C1 segment of cervical spinal cord (tissue), 14 donors: ENCODE results near the gene ALG2.
A peak's percentile ranks its signal among the peaks of the same experiment; 100 is the strongest.
"Not testable (repeated sequence)": the region's sequence is repeated elsewhere in the genome, so short reads cannot be mapped to it uniquely, and the experiment has no call there.

ENCODE experiments used
- DNase-seq, 14 donors: peaks; one replicate each; lab custom pipeline; 2025; lab: John Stamatoyannopoulos, UW

Gene ALG2

DNA sequence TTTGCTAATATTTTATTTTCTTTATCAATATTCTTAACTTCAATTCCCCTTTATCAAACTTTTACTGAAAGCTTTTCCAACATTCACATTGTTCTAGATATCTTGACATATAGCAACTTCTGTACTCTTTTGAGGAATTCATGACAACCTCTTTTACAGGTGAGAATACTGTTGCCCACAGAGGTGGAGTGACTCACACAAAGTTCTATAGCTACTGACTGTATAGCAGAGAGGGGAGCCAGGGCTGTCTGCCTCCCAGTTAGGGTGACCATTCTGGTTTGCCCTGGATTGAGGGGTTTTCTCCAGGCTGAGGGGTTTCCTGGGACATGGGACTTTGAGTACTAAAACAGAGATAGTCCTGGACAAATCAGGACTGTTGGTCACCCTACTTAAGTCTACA, 16.6 kb upstream of the ALG2 start:
- DNase-seq: no peak

DNA sequence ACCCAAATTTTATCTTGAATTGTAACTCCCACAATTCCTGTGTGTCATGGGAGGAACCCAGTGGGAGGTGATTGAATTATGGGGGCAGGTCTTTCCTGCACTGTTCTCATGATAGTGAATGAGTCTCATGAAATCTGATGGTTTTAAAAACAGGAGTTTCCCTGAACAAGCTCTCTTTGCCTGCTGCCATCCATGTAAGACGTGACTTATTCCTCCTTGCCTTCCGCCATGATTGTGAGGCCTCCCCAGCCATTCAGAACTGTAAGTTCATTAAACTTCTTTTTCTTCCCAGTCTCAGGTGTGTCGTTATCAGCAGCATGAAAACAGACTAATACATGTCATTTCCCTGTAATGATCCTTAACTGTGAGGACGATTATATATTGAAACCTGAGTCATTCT, 16.1 kb upstream of the ALG2 start:
- DNase-seq: not testable (repeated sequence)

GRCh38 chr9:99237356-99237755, 15.6 kb upstream of the ALG2 start:
- DNase-seq: no peak

DNA sequence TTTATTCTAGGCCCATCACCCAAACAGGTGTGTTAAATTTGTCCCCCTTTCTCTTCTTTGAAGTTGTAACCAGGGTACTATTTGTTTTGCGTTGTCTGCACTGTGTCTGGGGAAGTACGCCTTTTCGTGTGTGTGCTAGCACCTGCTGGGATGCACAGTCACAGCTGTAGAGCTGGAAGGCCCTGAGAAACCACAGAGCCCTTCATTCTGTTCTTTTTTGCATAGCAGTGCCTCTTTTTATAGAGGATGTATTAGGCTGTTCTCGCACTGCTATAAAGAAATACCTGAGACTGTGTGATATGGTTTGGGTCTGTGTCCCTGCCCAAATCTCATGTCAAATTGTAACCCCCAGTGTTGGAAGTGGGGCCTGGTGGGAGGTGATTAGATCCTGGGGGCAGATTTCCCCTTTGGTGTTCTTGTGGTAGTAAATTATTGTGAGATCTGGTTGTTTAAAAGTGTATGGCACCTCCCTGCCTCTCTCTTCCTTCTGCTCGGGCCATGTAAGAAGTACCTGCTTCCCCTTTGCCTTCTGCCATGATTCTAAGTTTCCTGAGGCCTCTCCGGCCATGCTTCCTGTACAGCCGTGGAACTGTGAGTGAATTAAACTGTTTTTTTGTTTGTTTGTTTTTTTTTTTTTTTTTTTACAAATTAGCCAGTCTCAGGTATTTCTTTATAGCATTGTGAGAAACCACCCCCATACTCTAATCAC, 14.3 kb upstream of the ALG2 start:
- DNase-seq: no peak

DNA sequence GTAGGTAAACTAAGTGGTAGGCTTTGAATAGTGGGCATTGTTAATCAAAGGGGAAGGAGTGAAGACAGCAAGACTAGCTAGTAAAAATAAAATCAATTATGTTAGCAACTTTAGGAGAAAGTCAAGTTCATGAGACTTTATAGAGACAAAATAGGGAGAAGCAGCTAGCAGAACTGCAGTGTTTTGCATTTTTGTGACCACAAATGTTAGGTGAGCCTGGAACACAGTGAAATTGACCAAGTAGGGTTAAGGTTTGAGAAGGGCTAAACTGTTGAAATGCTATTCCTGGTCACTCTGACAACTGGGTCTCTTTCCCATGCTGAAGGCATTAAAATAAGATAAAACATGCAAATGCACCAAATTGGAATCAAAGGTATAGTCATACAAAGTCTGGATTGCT, 13.3 kb upstream of the ALG2 start:
- DNase-seq: no peak

DNA sequence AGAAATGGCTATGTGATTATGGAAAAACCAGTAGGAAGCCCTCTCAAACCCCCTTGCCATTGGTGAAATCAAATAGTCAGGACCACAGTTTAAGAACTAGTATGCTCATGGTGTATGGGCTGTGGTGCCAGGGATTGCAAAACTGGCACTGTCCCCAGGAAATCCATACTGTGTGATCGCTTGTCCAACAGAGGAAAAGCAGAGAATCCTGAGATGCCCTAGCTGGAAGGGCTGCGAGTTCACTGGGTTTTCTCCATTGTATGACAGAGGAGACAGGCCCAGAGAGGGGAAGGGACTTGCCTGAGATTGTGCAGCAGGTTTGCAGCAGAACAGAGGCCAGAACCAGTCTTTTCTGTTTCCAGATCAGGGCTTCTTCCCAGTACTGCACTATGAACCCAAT, 12.9 kb upstream of the ALG2 start:
- no peak for DNase-seq

DNA sequence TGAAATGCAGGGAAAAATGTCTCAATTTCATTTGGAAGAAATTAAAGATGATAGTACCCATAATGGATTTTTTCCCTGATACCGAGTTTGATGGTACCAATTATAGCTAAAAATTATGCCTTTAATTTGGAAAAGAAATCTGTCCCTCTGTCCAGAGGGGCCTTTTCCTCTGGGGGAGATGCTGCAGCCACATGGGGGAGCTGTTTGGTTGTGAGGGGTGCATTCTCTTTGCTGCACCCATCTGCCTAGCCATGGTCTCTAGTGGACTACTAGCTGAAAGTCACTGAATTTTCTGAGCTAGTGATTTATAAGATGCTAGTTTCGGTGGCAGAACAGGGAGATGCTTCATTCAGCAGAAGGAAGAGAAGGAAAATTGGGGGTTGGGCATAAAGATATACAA, 10.0 kb upstream of the ALG2 start:
- DNase-seq: no peak

GRCh38 chr9:99230206-99230605, 8.5 kb upstream of the ALG2 start:
- no peak for DNase-seq

- DNase-seq: no peak
These were observed 4.3 kb upstream of the ALG2 start for GRCh38 chr9:99226054-99226453.

GRCh38 chr9:99224445-99224844, 2.7 kb upstream of the ALG2 start:
- DNase-seq: no peak

GRCh38 chr9:99222416-99223270, 901 bp upstream of the ALG2 start:
- no peak for DNase-seq

- no peak for DNase-seq
These were observed 499 bp downstream of the ALG2 start for GRCh38 chr9:99221266-99221620.

GRCh38 chr9:99220011-99220410, 1.7 kb downstream of the ALG2 start:
- no peak for DNase-seq

GRCh38 chr9:99216073-99216472, 5.7 kb downstream of the ALG2 start:
- DNase-seq: no peak

DNA sequence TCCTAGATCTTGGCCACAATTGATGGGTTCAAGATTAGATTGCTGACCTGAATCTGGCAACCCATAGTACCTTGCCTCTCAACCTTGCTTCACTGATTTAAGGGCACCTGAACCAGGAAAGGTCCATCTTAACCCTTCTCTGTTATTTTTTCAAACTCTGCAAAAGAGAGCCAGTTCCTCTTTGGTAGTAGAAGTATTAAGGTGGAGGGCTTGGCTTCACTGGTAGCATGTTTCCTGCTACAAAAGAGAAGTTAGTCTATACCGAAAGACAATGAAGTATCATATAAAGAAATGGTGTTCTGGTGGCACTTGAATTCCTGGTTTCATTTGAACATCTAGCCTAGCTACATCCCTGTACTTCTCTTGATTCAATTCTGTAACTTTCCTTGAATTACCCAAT, 8.5 kb downstream of the ALG2 start:
- no peak for DNase-seq

GRCh38 chr9:99211746-99212145, 10.0 kb downstream of the ALG2 start:
- no peak for DNase-seq

DNA sequence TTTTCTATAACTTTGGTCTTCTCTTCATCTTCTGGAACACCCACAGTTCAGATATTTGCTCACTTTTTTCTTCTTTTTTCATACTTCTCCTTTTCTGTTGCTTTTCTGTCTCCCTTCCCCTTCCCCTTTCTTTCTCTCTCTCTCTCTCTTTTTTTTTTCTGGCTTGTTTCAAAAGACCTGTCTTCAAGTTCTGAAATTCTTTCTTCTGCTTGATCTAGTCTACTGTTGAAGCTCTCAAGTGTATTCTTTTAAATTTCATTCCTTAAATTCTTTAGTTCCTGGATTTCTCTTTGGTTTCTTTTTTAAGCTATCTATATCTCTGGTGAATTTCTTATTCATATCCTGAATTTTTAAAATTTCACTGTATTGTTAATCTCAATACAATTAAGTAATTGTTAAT, 11.2 kb downstream of the ALG2 start:
- DNase-seq: no peak

DNA sequence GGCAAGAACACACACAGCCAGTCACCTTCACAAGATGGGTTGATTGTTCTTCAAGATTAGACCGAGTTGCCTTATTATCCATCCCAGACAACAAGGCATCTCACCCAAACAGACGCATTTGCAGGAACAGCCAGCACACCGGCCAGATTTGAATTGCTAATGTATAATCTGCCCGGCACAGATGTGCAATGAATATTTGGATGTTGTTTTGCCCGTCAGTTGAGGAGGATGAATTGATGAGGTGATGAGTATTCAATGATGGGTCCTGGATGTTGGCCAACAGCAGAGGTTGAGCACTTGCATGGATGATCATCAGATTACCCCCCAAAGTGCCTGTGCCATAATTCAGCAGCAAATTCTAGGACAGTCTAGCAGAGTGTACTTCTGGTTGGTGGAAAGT, 20.1 kb downstream of the ALG2 start:
- DNase-seq: no peak

DNA sequence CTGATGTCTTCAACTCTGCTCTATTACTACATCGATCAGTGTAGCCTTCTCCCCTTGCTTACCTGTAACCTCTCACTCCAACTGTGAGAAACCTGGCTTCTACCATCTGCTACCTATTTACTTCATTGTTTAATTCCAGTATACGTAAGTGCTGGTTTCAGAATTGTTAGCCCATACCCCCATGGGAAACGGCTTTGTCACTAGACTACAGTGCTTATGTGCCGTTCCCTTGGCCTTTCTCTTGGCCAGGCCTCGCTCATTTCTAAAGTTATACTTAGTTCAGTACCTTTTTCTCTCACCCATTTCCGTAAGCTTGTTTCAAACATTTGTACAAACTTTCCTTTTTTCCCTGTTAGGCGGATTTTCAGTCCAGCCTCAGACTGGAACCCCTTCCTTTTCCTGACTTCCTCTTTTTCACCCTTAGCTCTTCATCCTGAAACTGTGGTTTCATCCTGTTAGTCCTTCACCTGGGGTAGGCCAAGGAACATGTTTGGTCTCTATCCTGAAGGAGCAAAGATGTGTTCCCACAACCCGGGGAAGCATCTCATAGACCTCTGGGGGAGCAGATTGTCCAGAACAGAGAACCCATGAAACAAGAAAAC, 21.7 kb downstream of the ALG2 start:
- no peak for DNase-seq

DNA sequence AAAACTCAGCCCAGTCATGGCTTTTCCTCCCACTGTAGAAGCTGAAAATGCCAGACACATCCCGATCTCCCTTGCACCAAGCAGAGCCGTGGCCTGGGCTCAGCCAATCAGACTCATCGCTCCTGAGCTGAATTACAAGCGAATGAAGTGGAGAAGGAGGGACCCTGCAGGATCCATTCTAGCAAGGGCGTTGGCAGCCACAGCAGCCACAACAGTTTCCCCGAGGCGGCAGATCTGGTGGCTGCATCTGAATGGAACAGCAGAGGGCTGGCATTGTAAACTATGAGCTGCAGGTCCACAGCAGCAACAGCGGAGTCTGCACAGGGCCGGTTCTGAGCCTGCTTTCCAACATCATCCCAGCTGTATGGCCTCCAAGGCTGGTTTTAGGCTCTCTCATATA, 23.8 kb downstream of the ALG2 start:
- no peak for DNase-seq

- DNase-seq: peak in 1 of 14 donors; percentile 86
These were observed 24.6 kb downstream of the ALG2 start for GRCh38 chr9:99197124-99197630.

GRCh38 chr9:99196484-99196883, 25.3 kb downstream of the ALG2 start:
- DNase-seq: not testable (repeated sequence)

GRCh38 chr9:99193466-99193821, 28.3 kb downstream of the ALG2 start:
- no peak for DNase-seq
